ENCODE results near the gene MATN4. TPM values are rescaled to one million over a fixed set of nuclear protein-coding genes. Genes with fewer than 3 reads are reported as not detected.

MATN4 gene
- total and polyA plus RNA-seq, 2 of the 13 experiments (the other 11 are each of a cell fraction or from before 2014, with no cell fraction given), result not detected

- no peak for TF ChIP-seq BCL3 (CRISPR knock-in tag; IDR thresholded peaks at IDR 0.05)
- TF ChIP-seq ZBTB42 (CRISPR knock-in tag; IDR thresholded peaks at IDR 0.05), result peak; percentile 92
- TF ChIP-seq SMAD1 (CRISPR knock-in tag; IDR thresholded peaks at IDR 0.05; ENCODE audit: borderline replicate concordance, low read depth), result 0 out of 2 replicates have a peak, but pooled peaks have one; percentile 22
- TF ChIP-seq, protein P1, sequence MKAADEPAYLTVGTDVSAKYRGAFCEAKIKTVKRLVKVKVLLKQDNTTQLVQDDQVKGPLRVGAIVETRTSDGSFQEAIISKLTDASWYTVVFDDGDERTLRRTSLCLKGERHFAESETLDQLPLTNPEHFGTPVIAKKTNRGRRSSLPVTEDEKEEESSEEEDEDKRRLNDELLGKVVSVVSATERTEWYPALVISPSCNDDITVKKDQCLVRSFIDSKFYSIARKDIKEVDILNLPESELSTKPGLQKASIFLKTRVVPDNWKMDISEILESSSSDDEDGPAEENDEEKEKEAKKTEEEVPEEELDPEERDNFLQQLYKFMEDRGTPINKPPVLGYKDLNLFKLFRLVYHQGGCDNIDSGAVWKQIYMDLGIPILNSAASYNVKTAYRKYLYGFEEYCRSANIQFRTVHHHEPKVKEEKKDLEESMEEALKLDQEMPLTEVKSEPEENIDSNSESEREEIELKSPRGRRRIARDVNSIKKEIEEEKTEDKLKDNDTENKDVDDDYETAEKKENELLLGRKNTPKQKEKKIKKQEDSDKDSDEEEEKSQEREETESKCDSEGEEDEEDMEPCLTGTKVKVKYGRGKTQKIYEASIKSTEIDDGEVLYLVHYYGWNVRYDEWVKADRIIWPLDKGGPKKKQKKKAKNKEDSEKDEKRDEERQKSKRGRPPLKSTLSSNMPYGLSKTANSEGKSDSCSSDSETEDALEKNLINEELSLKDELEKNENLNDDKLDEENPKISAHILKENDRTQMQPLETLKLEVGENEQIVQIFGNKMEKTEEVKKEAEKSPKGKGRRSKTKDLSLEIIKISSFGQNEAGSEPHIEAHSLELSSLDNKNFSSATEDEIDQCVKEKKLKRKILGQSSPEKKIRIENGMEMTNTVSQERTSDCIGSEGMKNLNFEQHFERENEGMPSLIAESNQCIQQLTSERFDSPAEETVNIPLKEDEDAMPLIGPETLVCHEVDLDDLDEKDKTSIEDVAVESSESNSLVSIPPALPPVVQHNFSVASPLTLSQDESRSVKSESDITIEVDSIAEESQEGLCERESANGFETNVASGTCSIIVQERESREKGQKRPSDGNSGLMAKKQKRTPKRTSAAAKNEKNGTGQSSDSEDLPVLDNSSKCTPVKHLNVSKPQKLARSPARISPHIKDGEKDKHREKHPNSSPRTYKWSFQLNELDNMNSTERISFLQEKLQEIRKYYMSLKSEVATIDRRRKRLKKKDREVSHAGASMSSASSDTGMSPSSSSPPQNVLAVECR (CRISPR knock-in tag; IDR thresholded peaks at IDR 0.05; ENCODE audit: borderline replicate concordance), result peak; percentile 72; the same call in 1 of the 2 replicates
- peak; percentile 73 for TF ChIP-seq ZFP36L1 (CRISPR knock-in tag; IDR thresholded peaks at IDR 0.05)
- TF ChIP-seq EHMT2 (IDR thresholded peaks at IDR 0.05; ENCODE audit: borderline replicate concordance, low read depth, low read length), result peak; percentile 42; the same call in 1 of the 2 replicates
- no peak for TF ChIP-seq ZNF737 (CRISPR knock-in tag; IDR thresholded peaks at IDR 0.05; ENCODE audit: borderline replicate concordance)
- peak; percentile 69; the same call in 1 of the 2 replicates for TF ChIP-seq POGZ (CRISPR knock-in tag; IDR thresholded peaks at IDR 0.05)
- peak; percentile 80 for TF ChIP-seq FOXA3 (CRISPR knock-in tag; IDR thresholded peaks at IDR 0.05)
- TF ChIP-seq PAXIP1 (CRISPR knock-in tag; conservative IDR thresholded peaks at IDR 0.05), result peak; percentile 69
- TF ChIP-seq, protein P2, sequence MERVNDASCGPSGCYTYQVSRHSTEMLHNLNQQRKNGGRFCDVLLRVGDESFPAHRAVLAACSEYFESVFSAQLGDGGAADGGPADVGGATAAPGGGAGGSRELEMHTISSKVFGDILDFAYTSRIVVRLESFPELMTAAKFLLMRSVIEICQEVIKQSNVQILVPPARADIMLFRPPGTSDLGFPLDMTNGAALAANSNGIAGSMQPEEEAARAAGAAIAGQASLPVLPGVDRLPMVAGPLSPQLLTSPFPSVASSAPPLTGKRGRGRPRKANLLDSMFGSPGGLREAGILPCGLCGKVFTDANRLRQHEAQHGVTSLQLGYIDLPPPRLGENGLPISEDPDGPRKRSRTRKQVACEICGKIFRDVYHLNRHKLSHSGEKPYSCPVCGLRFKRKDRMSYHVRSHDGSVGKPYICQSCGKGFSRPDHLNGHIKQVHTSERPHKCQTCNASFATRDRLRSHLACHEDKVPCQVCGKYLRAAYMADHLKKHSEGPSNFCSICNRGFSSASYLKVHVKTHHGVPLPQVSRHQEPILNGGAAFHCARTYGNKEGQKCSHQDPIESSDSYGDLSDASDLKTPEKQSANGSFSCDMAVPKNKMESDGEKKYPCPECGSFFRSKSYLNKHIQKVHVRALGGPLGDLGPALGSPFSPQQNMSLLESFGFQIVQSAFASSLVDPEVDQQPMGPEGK (CRISPR knock-in tag; IDR thresholded peaks at IDR 0.05), result peak; percentile 16; the same call in 1 of the 2 replicates
- TF ChIP-seq MED8 (CRISPR knock-in tag; IDR thresholded peaks at IDR 0.05; ENCODE audit: insufficient replicate concordance), result peak; percentile 61
- no peak for TF ChIP-seq GPN1 (CRISPR knock-in tag; IDR thresholded peaks at IDR 0.05; ENCODE audit: borderline replicate concordance)
- TF ChIP-seq JDP2 (CRISPR knock-in tag; IDR thresholded peaks at IDR 0.05; ENCODE audit: borderline replicate concordance), result no peak
- 0 out of 2 replicates have a peak, but pooled peaks have one; percentile 5 for TF ChIP-seq NR2C2 (CRISPR knock-in tag; IDR thresholded peaks at IDR 0.05; ENCODE audit: borderline replicate concordance)
- TF ChIP-seq MED1 (CRISPR knock-in tag; IDR thresholded peaks at IDR 0.05), result peak; percentile 71
Observed at GRCh38 chr20:45341939-45342854, 34.1 kb upstream of the MATN4 start (continued).
